Osteoblast (primary cell): ENCODE data around the gene TDRD5. TPM values are rescaled to one million over a fixed set of nuclear protein-coding genes. Genes with fewer than 3 reads are reported as not detected.

Source experiments
- DNase-seq: peaks from one replicate; pipeline ENCODE4 v3.0.0; 2011; ENCODE audit warnings: low spot score, mixed read lengths; ENCODE audit not compliant: insufficient read length; ENCODE audit errors: missing footprints
- H2AFZ ChIP-seq: 2 replicates; pipeline ENCODE4 v1.6.0; 2011; ENCODE audit warnings: mild to moderate bottlenecking, low read length
- H3K27ac ChIP-seq: 2 replicates; pipeline ENCODE4 v1.5.1; 2011; ENCODE audit warnings: mild to moderate bottlenecking, low read depth, low read length, moderate library complexity
- H3K27me3 ChIP-seq: 2 replicates; pipeline ENCODE4 v1.6.0; 2012; ENCODE audit warnings: mild to moderate bottlenecking, control low read depth, inconsistent platforms, low read length, moderate library complexity; ENCODE audit not compliant: insufficient read depth
- H3K36me3 ChIP-seq: 2 replicates; pipeline ENCODE4 v1.5.1; 2011; ENCODE audit warnings: mild to moderate bottlenecking, low read length, control low read depth, moderate library complexity; ENCODE audit not compliant: insufficient read depth
- H3K4me1 ChIP-seq: 2 replicates; pipeline ENCODE4 v1.5.1; 2011; ENCODE audit warnings: mild to moderate bottlenecking, low read length, control low read depth, moderate library complexity; ENCODE audit not compliant: insufficient read depth
- H3K4me2 ChIP-seq: 2 replicates; pipeline ENCODE4 v1.6.0; 2011; ENCODE audit warnings: mild to moderate bottlenecking, low read length; ENCODE audit not compliant: insufficient read depth
- H3K4me3 ChIP-seq: fragments of 200-600 bp; sonication (generic); 3 replicates; pipeline ENCODE4 v1.5.1; 2012; ENCODE audit warnings: mild to moderate bottlenecking, low read length, inconsistent platforms; ENCODE audit not compliant: insufficient read depth
- H3K79me2 ChIP-seq: 2 replicates; pipeline ENCODE4 v1.6.0; 2012; ENCODE audit warnings: mild to moderate bottlenecking, low read length, control low read depth, inconsistent platforms; ENCODE audit not compliant: insufficient read depth
- H3K9me3 ChIP-seq: 2 replicates; pipeline ENCODE4 v1.5.1; 2011; ENCODE audit warnings: low read depth, low read length, control low read depth
- H4K20me1 ChIP-seq: 2 replicates; pipeline ENCODE4 v1.6.0; 2012; ENCODE audit warnings: mild to moderate bottlenecking, low read length, control low read depth; ENCODE audit not compliant: insufficient read depth
- CTCF ChIP-seq: IDR thresholded peaks from 2 replicates; pipeline ENCODE4 v1.5.1; 2011; ENCODE audit warnings: mild to moderate bottlenecking, low read depth, low read length, moderate library complexity; ENCODE audit errors: extremely low read depth
- small RNA-seq: library from RNA; depleted of rRNA; stranded (forward); fragments of <200 nt; gene quantifications from one replicate; pipeline ENCODE3, GENCODE V24; 2012
- total RNA-seq: library from RNA; depleted of rRNA; stranded (reverse); fragments of >200 nt; gene quantifications from 2 replicates; pipeline ENCODE4 v1.2.3, GENCODE V29; 2012

Gene TDRD5
- total RNA-seq, 1 donor: not detected

GRCh38 chr1:179731643-179732042 lies 140.0 kb downstream of the TDRD5 start:
- H3K4me3 ChIP-seq: no peak overlapping the region
- peaks cover 20% of the 10 kb centered on the region for H3K27me3 ChIP-seq
- H3K36me3 ChIP-seq: no peaks in the 10 kb centered on the region
- no peak overlapping the region for H2AFZ ChIP-seq
- H3K9me3 ChIP-seq: no peaks in the 10 kb centered on the region
- H3K79me2 ChIP-seq: no peaks in the 10 kb centered on the region
- no peaks in the 10 kb centered on the region for H4K20me1 ChIP-seq
- DNase-seq: no peak
- no peaks in the 10 kb centered on the region for H3K4me1 ChIP-seq
- H3K4me2 ChIP-seq: no peak overlapping the region
- H3K27ac ChIP-seq: no peak overlapping the region
- no peak for TF ChIP-seq CTCF

Small RNA genes lying within 50 kb of the gene (small RNA-seq; reads per million reads assigned to genes)
- not detected for gene RNU5F-2P

Other genes starting within 250 kb of the TDRD5 start
- gene AXDND1, start 225.9 kb upstream of the TDRD5 start, total RNA-seq: under 0.01 and 0.72 TPM in 2 replicates
- gene NPHS2, start 15.9 kb upstream of the TDRD5 start, total RNA-seq: not detected in 2 replicates
- not detected in 2 replicates for gene FAM163A, start 151.5 kb downstream of the TDRD5 start, total RNA-seq